CD14-positive monocyte (primary cell): ENCODE data around the gene ATP13A3. TPM values are rescaled to one million over a fixed set of nuclear protein-coding genes. Genes with fewer than 3 reads are reported as not detected.

Experiments
- DNase-seq, 3 donors: peaks; one replicate each; pipeline ENCODE4 v3.0.0-alpha.2; 2011 to 2022
- H2AFZ ChIP-seq: 2 replicates; pipeline ENCODE4 v1.6.0; 2012; ENCODE audit warnings: mild to moderate bottlenecking, low read depth, low read length, inconsistent platforms; ENCODE audit not compliant: insufficient read depth, poor library complexity, severe bottlenecking
- H3K27ac ChIP-seq, 2 donors: 1 replicate in 1 of 2; 2 replicates in 1 of 2; pipeline ENCODE4 v1.5.1; 2012 to 2013; ENCODE audit warnings: low read length in 2 of 2, control low read depth in 1 of 2, inconsistent platforms in 1 of 2, low read depth in 1 of 2, mild to moderate bottlenecking in 1 of 2
- H3K27me3 ChIP-seq, 2 donors: one replicate each; pipeline versions ENCODE4 v1.6.0 to v1.6.1; 2011 to 2013; ENCODE audit warnings: low read length in 2 of 2; ENCODE audit not compliant: control insufficient read depth in 2 of 2, insufficient read depth in 2 of 2
- H3K36me3 ChIP-seq, 2 donors: replicated peaks in 1 of 2; 1 replicate in 1 of 2; 2 replicates in 1 of 2; pipeline versions ENCODE4 v1.5.1 to v1.6.1; 2012 to 2013; ENCODE audit warnings: low read length in 2 of 2, control low read depth in 1 of 2, inconsistent platforms in 1 of 2, mild to moderate bottlenecking in 1 of 2; ENCODE audit not compliant: insufficient read depth in 2 of 2, control insufficient read depth in 1 of 2
- H3K4me1 ChIP-seq, 2 donors: 1 replicate in 1 of 2; 2 replicates in 1 of 2; pipeline versions ENCODE4 v1.5.1 to v1.6.1; 2012 to 2013; ENCODE audit warnings: low read length in 2 of 2, control low read depth in 1 of 2, inconsistent platforms in 1 of 2, mild to moderate bottlenecking in 1 of 2, moderate library complexity in 1 of 2; ENCODE audit not compliant: insufficient read depth in 2 of 2, control insufficient read depth in 1 of 2
- H3K4me2 ChIP-seq: replicated peaks from 2 replicates; pipeline ENCODE3; 2012; ENCODE audit warnings: low read length, moderate library complexity, mild to moderate bottlenecking; ENCODE audit not compliant: poor library complexity, severe bottlenecking; ENCODE audit errors: extremely low read depth
- H3K4me3 ChIP-seq, 3 experiments: fragments of 200-600 bp in 1 of 3; sonication (generic) in 1 of 3; replicated peaks in 1 of 3; 1 replicate in 2 of 3; 2 replicates in 1 of 3; pipeline ENCODE4 v1.5.1; 2011 to 2013; ENCODE audit warnings: low read length in 3 of 3, mild to moderate bottlenecking in 3 of 3, control low read depth in 2 of 3, low read depth in 2 of 3, inconsistent platforms in 1 of 3, moderate library complexity in 1 of 3
- H3K79me2 ChIP-seq: 2 replicates; pipeline ENCODE4 v1.6.0; 2012; ENCODE audit warnings: mild to moderate bottlenecking, control low read depth, inconsistent platforms, low read length, moderate library complexity; ENCODE audit not compliant: insufficient read depth
- H3K9ac ChIP-seq: 2 replicates; pipeline ENCODE4 v1.6.0; 2017; ENCODE audit warnings: low read length, mild to moderate bottlenecking; ENCODE audit not compliant: insufficient read depth, poor library complexity, severe bottlenecking
- H3K9me3 ChIP-seq, 2 donors: replicated peaks in 1 of 2; 1 replicate in 1 of 2; 2 replicates in 1 of 2; pipeline versions ENCODE4 v1.5.1 to v1.6.1; 2012 to 2013; ENCODE audit warnings: low read length in 2 of 2, control low read depth in 1 of 2; ENCODE audit not compliant: control insufficient read depth in 1 of 2, insufficient read depth in 1 of 2
- H4K20me1 ChIP-seq: 2 replicates; pipeline ENCODE4 v1.6.0; 2012; ENCODE audit warnings: mild to moderate bottlenecking, low read length, control low read depth, moderate library complexity; ENCODE audit not compliant: insufficient read depth
- H3K27ac Mint-ChIP-seq, 7 donors: one replicate each; pipeline ENCODE4 v1.8.0; 2020; ENCODE audit warnings: mild to moderate bottlenecking in 7 of 7, mixed read lengths in 7 of 7, moderate library complexity in 6 of 7, inconsistent platforms in 2 of 7
- H3K27me3 Mint-ChIP-seq, 3 donors: one replicate each; pipeline ENCODE4 v1.8.0; 2021 to 2022; ENCODE audit warnings: low read depth in 3 of 3, mild to moderate bottlenecking in 3 of 3, mixed read lengths in 3 of 3, moderate library complexity in 3 of 3, inconsistent platforms in 1 of 3
- H3K36me3 Mint-ChIP-seq, 2 donors: one replicate each; pipeline ENCODE4 v1.8.0; 2020; ENCODE audit warnings: mixed read lengths in 2 of 2, inconsistent platforms in 1 of 2, mild to moderate bottlenecking in 1 of 2
- H3K4me1 Mint-ChIP-seq: one replicate; pipeline ENCODE4 v1.8.0; 2020; ENCODE audit warnings: mild to moderate bottlenecking, mixed read lengths
- H3K4me3 Mint-ChIP-seq, 2 donors: one replicate each; pipeline ENCODE4 v1.8.0; 2020; ENCODE audit warnings: mild to moderate bottlenecking in 2 of 2, mixed read lengths in 2 of 2, moderate library complexity in 1 of 2
- H3K9me3 Mint-ChIP-seq, 7 donors: one replicate each; pipeline ENCODE4 v1.8.0; 2020 to 2022; ENCODE audit warnings: mixed read lengths in 7 of 7, mild to moderate bottlenecking in 6 of 7, moderate library complexity in 6 of 7, inconsistent platforms in 2 of 7
- WGBS: methylation state at CpG from one replicate; pipeline ENCODE4 v1.1.5; 2013; ENCODE audit warnings: missing lambda C conversion rate; ENCODE audit not compliant: insufficient coverage; 5-methylcytosine and 5-hydroxymethylcytosine counted together
- intact Hi-C, 2 donors: fragments of 100-400 bp; cut with micrococcal nuclease; formaldehyde crosslinking; loops; one replicate each; pipeline versions ENCODE4 v1.15.0 to v1.15.1; 2023
- polyA plus RNA-seq, 3 donors: library from polyadenylated mRNA; depleted of rRNA in 1 of 3; unstranded in 2 of 3; stranded (reverse) in 1 of 3; fragments of 300-500 nt in 2 of 3; fragments of >200 nt in 1 of 3; fragmentation: Illumina TruSeq in 2 of 3; gene quantifications; 1 replicate in 2 of 3; 2 replicates in 1 of 3; pipeline ENCODE4 v1.2.3, GENCODE V29; 2012 to 2021
- TF ChIP-seq, protein P1 (sequence below): fragments of 200-600 bp; IDR thresholded peaks from one replicate; pipeline ENCODE4 v1.8.0; 2022; ENCODE audit warnings: antibody characterized with exemption, mild to moderate bottlenecking

ATP13A3 gene
- polyA plus RNA-seq, 3 donors, result 4.7 to 19.5 (median 5.2) TPM

GRCh38 chr3:194488055-194488742 is 1.4 kb upstream of the ATP13A3 start:
- Histone ChIP-seq H3K79me2 (peaks cover 32% of the 10 kb centered on the region), H3K27ac (peak overlapping the region; percentile 69 to 86), H3K36me3 (no peaks in the 10 kb centered on the region), H3K4me1 (peaks cover 76 to 81% of the 10 kb centered on the region in 2 donors), H2AFZ (peak overlapping the region; percentile 60), H3K4me2 (peak overlapping the region; percentile 98), H3K27me3 (no peaks in the 10 kb centered on the region), H3K9ac (peak overlapping the region; percentile 85), H3K9me3 (no peaks in the 10 kb centered on the region), H3K4me3 (peak overlapping the region; percentile 55 to 95 (median 62)), H4K20me1 (peaks cover 13% of the 10 kb centered on the region)
- WGBS, result 36% methylated on average over 2 of the region's 10 CpGs
- peaks cover 7 to 10% of the 10 kb centered on the region in 2 donors for H3K36me3 Mint-ChIP-seq
- H3K27ac Mint-ChIP-seq, result peak overlapping the region; percentile 84 to 99 (median 95)
- H3K27me3 Mint-ChIP-seq, result peaks cover 0 to 8% (median 1%) of the 10 kb centered on the region in 3 donors
- peak in 2 of 3 donors; percentile 42 to 54 for DNase-seq
- peak overlapping the region; percentile 87 to 91 for H3K4me3 Mint-ChIP-seq
- H3K9me3 Mint-ChIP-seq, result peaks cover 0 to 2% (median 0%) of the 10 kb centered on the region in 7 donors
- intact Hi-C loops, result loop anchor here (5.0 kb wide), 4 partner anchors 39 to 614 kb away; no protein-coding TSS in a partner anchor
- H3K4me1 Mint-ChIP-seq, result peaks cover 71% of the 10 kb centered on the region
- TF ChIP-seq, protein P1, sequence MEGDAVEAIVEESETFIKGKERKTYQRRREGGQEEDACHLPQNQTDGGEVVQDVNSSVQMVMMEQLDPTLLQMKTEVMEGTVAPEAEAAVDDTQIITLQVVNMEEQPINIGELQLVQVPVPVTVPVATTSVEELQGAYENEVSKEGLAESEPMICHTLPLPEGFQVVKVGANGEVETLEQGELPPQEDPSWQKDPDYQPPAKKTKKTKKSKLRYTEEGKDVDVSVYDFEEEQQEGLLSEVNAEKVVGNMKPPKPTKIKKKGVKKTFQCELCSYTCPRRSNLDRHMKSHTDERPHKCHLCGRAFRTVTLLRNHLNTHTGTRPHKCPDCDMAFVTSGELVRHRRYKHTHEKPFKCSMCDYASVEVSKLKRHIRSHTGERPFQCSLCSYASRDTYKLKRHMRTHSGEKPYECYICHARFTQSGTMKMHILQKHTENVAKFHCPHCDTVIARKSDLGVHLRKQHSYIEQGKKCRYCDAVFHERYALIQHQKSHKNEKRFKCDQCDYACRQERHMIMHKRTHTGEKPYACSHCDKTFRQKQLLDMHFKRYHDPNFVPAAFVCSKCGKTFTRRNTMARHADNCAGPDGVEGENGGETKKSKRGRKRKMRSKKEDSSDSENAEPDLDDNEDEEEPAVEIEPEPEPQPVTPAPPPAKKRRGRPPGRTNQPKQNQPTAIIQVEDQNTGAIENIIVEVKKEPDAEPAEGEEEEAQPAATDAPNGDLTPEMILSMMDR, result no peak

GRCh38 chr3:194487289-194488054 is 670 bp upstream of the ATP13A3 start:
- H3K4me1 Mint-ChIP-seq, result peaks cover 68% of the 10 kb centered on the region

More at GRCh38 chr3:194487289-194488054, 670 bp upstream of the ATP13A3 start:
- Mint-ChIP-seq H3K27me3 (peaks cover 0 to 8% (median 1%) of the 10 kb centered on the region in 3 donors), H3K36me3 (peaks cover 14 to 15% of the 10 kb centered on the region in 2 donors), H3K4me3 (peak overlapping the region; percentile 87 to 91), H3K9me3 (peaks cover 0 to 2% (median 0%) of the 10 kb centered on the region in 7 donors), H3K27ac (peak overlapping the region; percentile 91 to 99 (median 95))
- TF ChIP-seq, protein P1, result no peak
- peak overlapping the region; percentile 85 for H3K9ac ChIP-seq
- H3K4me3 ChIP-seq, result peak overlapping the region; percentile 55 to 95 (median 62)
- peak overlapping the region; percentile 69 to 86 for H3K27ac ChIP-seq
- 8% methylated on average over 49 of the region's 56 CpGs for WGBS
- peak overlapping the region; percentile 98 for H3K4me2 ChIP-seq
- peak overlapping the region; percentile 60 for H2AFZ ChIP-seq
- peaks cover 0 to 1% of the 10 kb centered on the region in 2 donors for H3K36me3 ChIP-seq
- intact Hi-C loops, result loop anchor here (5.0 kb wide), 4 partner anchors 40 to 615 kb away; no protein-coding TSS in a partner anchor
- H3K4me1 ChIP-seq, result peaks cover 69 to 74% of the 10 kb centered on the region in 2 donors
- peaks cover 40% of the 10 kb centered on the region for H3K79me2 ChIP-seq
- no peaks in the 10 kb centered on the region for H3K9me3 ChIP-seq
- no peaks in the 10 kb centered on the region for H3K27me3 ChIP-seq
- DNase-seq, result peak; percentile 63 to 74 (median 72)
- H4K20me1 ChIP-seq, result peaks cover 15% of the 10 kb centered on the region
